ENCODE measurements around the gene RUNX2. TPM values are rescaled to one million over a fixed set of nuclear protein-coding genes. Genes with fewer than 3 reads are reported as not detected.

RUNX2 gene
- total and polyA plus RNA-seq, 10 donors = 0.86 to 9.4 (median 6.6) TPM

GRCh38 chr6:45616209-45616608 is 288.1 kb downstream of the RUNX2 start:
- no peak for DNase-seq
- H3K36me3 ChIP-seq = no peaks in the 10 kb centered on the region
- intact Hi-C loops (cut with DNase I; ENCODE audit: low total_unique reads) = no loop called here
- TF ChIP-seq POLR2AphosphoS5 (IDR thresholded peaks at IDR 0.05) (no peak), POLR2A (IDR thresholded peaks at IDR 0.05) (no peak)
- TF ChIP-seq, protein P1, sequence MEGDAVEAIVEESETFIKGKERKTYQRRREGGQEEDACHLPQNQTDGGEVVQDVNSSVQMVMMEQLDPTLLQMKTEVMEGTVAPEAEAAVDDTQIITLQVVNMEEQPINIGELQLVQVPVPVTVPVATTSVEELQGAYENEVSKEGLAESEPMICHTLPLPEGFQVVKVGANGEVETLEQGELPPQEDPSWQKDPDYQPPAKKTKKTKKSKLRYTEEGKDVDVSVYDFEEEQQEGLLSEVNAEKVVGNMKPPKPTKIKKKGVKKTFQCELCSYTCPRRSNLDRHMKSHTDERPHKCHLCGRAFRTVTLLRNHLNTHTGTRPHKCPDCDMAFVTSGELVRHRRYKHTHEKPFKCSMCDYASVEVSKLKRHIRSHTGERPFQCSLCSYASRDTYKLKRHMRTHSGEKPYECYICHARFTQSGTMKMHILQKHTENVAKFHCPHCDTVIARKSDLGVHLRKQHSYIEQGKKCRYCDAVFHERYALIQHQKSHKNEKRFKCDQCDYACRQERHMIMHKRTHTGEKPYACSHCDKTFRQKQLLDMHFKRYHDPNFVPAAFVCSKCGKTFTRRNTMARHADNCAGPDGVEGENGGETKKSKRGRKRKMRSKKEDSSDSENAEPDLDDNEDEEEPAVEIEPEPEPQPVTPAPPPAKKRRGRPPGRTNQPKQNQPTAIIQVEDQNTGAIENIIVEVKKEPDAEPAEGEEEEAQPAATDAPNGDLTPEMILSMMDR (IDR thresholded peaks at IDR 0.05 in 8 of 11, conservative IDR thresholded peaks at IDR 0.05 in 3 of 11) = no peak
- H3K27ac ChIP-seq = no peak overlapping the region
- peaks cover 0 to 10% (median 0%) of the 10 kb centered on the region in 6 donors for H3K4me1 ChIP-seq
- H3K9me3 ChIP-seq = no peaks in the 10 kb centered on the region
- H3K27me3 ChIP-seq (replicated peaks in 1 of 7) = no peaks in the 10 kb centered on the region
- H3K4me3 ChIP-seq = no peak overlapping the region
- WGBS, 5 donors = 76 to 91% (median 90%) methylated on average over 1 of the region's 1 CpG

- no peak overlapping the region for H3K4me3 ChIP-seq
- no peaks in the 10 kb centered on the region for H3K27me3 ChIP-seq (replicated peaks in 1 of 7)
- 95 to 97% (median 96%) methylated on average over 3 of the region's 3 CpGs for WGBS, 5 donors
- intact Hi-C loops (cut with DNase I; ENCODE audit: low total_unique reads) = no loop called here
- peaks cover 0 to 10% (median 0%) of the 10 kb centered on the region in 6 donors for H3K4me1 ChIP-seq
- no peak for DNase-seq
- no peak overlapping the region for H3K27ac ChIP-seq
- H3K9me3 ChIP-seq = no peaks in the 10 kb centered on the region
- H3K36me3 ChIP-seq = no peaks in the 10 kb centered on the region
- no peak for TF ChIP-seq POLR2A (IDR thresholded peaks at IDR 0.05)
- TF ChIP-seq POLR2AphosphoS5 (IDR thresholded peaks at IDR 0.05) = no peak
- TF ChIP-seq, protein P1 (IDR thresholded peaks at IDR 0.05 in 8 of 11, conservative IDR thresholded peaks at IDR 0.05 in 3 of 11) = no peak
Measured at GRCh38 chr6:45617441-45617840, 289.3 kb downstream of the RUNX2 start.

GRCh38 chr6:45618259-45618658 is 290.1 kb downstream of the RUNX2 start:
- H3K27ac ChIP-seq = no peak overlapping the region
- peaks cover 0 to 10% (median 0%) of the 10 kb centered on the region in 6 donors for H3K4me1 ChIP-seq
- H3K9me3 ChIP-seq = no peaks in the 10 kb centered on the region
- intact Hi-C loops (cut with DNase I; ENCODE audit: low total_unique reads) = no loop called here
- TF ChIP-seq, protein P1 (IDR thresholded peaks at IDR 0.05 in 8 of 11, conservative IDR thresholded peaks at IDR 0.05 in 3 of 11) = no peak
- TF ChIP-seq POLR2AphosphoS5 (IDR thresholded peaks at IDR 0.05) = no peak
- no peak for TF ChIP-seq POLR2A (IDR thresholded peaks at IDR 0.05)
- H3K27me3 ChIP-seq (replicated peaks in 1 of 7) = no peaks in the 10 kb centered on the region
- no peaks in the 10 kb centered on the region for H3K36me3 ChIP-seq
- 92 to 98% (median 96%) methylated on average over 2 of the region's 2 CpGs for WGBS, 5 donors
- DNase-seq = no peak
- no peak overlapping the region for H3K4me3 ChIP-seq

DNA sequence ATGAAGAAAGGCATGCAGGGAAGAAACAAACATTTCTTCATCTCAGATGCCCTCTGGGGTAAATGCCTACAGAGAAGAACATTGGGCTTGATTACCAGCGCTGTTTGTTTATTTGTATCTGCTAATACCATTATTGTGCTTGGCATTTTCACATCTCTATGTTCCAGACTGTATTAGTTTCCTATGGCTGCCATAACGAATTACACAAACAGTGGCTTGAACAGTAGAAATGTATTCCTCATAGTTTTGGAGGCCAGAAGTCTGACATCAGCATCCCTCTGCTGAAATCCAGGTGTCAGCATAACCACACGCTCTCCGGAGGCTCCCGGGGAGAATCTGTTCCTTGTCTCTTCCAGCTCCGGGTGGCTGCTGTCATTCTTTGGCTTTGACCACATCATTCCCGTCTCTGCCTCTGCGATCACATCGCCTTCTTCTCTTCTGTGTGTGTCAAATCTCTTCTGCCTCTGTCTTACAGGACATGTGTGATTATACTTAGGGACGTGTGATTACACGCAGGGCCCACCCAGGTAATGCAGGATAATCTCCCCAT is 291.2 kb downstream of the RUNX2 start:
- TF ChIP-seq POLR2A (IDR thresholded peaks at IDR 0.05) = no peak
- TF ChIP-seq, protein P1 (IDR thresholded peaks at IDR 0.05 in 8 of 11, conservative IDR thresholded peaks at IDR 0.05 in 3 of 11) = no peak
- no peak for TF ChIP-seq POLR2AphosphoS5 (IDR thresholded peaks at IDR 0.05)
- Histone ChIP-seq H3K9me3 (no peaks in the 10 kb centered on the region), H3K27ac (no peak overlapping the region), H3K36me3 (no peaks in the 10 kb centered on the region), H3K27me3 (replicated peaks in 1 of 7) (no peaks in the 10 kb centered on the region), H3K4me1 (peaks cover 0 to 10% (median 0%) of the 10 kb centered on the region in 6 donors), H3K4me3 (no peak overlapping the region)
- intact Hi-C loops (cut with DNase I; ENCODE audit: low total_unique reads) = no loop called here
- DNase-seq = no peak
- WGBS, 5 donors = 94 to 99% (median 97%) methylated on average over 11 of the region's 11 CpGs

Data from spleen (tissue), 11 donors.